ENCODE results near the gene MATK. TPM values are rescaled to one million over a fixed set of nuclear protein-coding genes. Genes with fewer than 3 reads are reported as not detected.
"Not testable (repeated sequence)": the region's sequence is repeated elsewhere in the genome, so short reads cannot be mapped to it uniquely, and the experiment has no call there.

Gene MATK
- total RNA-seq, 1 donor, result 160 TPM

- DNase-seq (ENCODE audit: low read depth in 2 of 3, low spot score in 2 of 3), result no peak
These were observed 30.5 kb upstream of the MATK start for GRCh38 chr19:3816566-3817218.

GRCh38 chr19:3816148-3816547, 30.0 kb upstream of the MATK start:
- not testable (repeated sequence) for DNase-seq (ENCODE audit: low read depth in 2 of 3, low spot score in 2 of 3)

GRCh38 chr19:3814648-3815047, 28.5 kb upstream of the MATK start:
- DNase-seq (ENCODE audit: low read depth in 2 of 3, low spot score in 2 of 3), result no peak

GRCh38 chr19:3813473-3814392, 27.6 kb upstream of the MATK start:
- DNase-seq (ENCODE audit: low read depth in 2 of 3, low spot score in 2 of 3), result no peak

- no peak for DNase-seq (ENCODE audit: low read depth in 2 of 3, low spot score in 2 of 3)
These were observed 24.7 kb upstream of the MATK start for GRCh38 chr19:3810708-3811355.

- DNase-seq (ENCODE audit: low read depth in 2 of 3, low spot score in 2 of 3), result no peak
These were observed 23.9 kb upstream of the MATK start for GRCh38 chr19:3809881-3810707.

- DNase-seq (ENCODE audit: low read depth in 2 of 3, low spot score in 2 of 3), result no peak
These were observed 22.4 kb upstream of the MATK start for GRCh38 chr19:3808420-3809143.

- no peak for DNase-seq (ENCODE audit: low read depth in 2 of 3, low spot score in 2 of 3)
These were observed 21.6 kb upstream of the MATK start for GRCh38 chr19:3807574-3808354.

- DNase-seq (ENCODE audit: low read depth in 2 of 3, low spot score in 2 of 3), result no peak
These were observed 20.9 kb upstream of the MATK start for GRCh38 chr19:3807131-3807480.

GRCh38 chr19:3805859-3806258, 19.7 kb upstream of the MATK start:
- no peak for DNase-seq (ENCODE audit: low read depth in 2 of 3, low spot score in 2 of 3)

- no peak for DNase-seq (ENCODE audit: low read depth in 2 of 3, low spot score in 2 of 3)
These were observed 18.2 kb upstream of the MATK start for GRCh38 chr19:3804429-3804828.

GRCh38 chr19:3803986-3804385, 17.8 kb upstream of the MATK start:
- no peak for DNase-seq (ENCODE audit: low read depth in 2 of 3, low spot score in 2 of 3)

GRCh38 chr19:3803114-3803888, 17.1 kb upstream of the MATK start:
- DNase-seq (ENCODE audit: low read depth in 2 of 3, low spot score in 2 of 3), result no peak

- DNase-seq (ENCODE audit: low read depth in 2 of 3, low spot score in 2 of 3), result peak in 2 of 3 donors; percentile 38 to 42
These were observed 15.4 kb upstream of the MATK start for GRCh38 chr19:3801412-3802096.

- DNase-seq (ENCODE audit: low read depth in 2 of 3, low spot score in 2 of 3), result no peak
These were observed 14.8 kb upstream of the MATK start for GRCh38 chr19:3800996-3801395.

- DNase-seq (ENCODE audit: low read depth in 2 of 3, low spot score in 2 of 3), result peak in 2 of 3 donors; percentile 53 to 64
These were observed 12.0 kb upstream of the MATK start for GRCh38 chr19:3798137-3798536.

GRCh38 chr19:3796358-3796757, 10.2 kb upstream of the MATK start:
- no peak for DNase-seq (ENCODE audit: low read depth in 2 of 3, low spot score in 2 of 3)

- no peak for DNase-seq (ENCODE audit: low read depth in 2 of 3, low spot score in 2 of 3)
These were observed 7.6 kb upstream of the MATK start for GRCh38 chr19:3793799-3794198.

All from hematopoietic multipotent progenitor cell (in vitro differentiated cells).